GM12878 (cell line): Measurements from ENCODE around the gene BIK. TPM values are rescaled to one million over a fixed set of nuclear protein-coding genes. Genes with fewer than 3 reads are reported as not detected.

Experiments used
- BACH1 ChIP-seq: fragments of 450-650 bp; IDR thresholded peaks from 2 replicates; pipeline ENCODE4 v1.6.1; 2017; ENCODE audit warnings: mild to moderate bottlenecking, borderline replicate concordance
- EP300 ChIP-seq, 2 experiments: fragments of 150-350 bp in 1 of 2; IDR thresholded peaks; 2 replicates each; pipeline ENCODE4 v1.6.1; 2011 to 2012; ENCODE audit warnings: low read depth in 2 of 2, low read length in 2 of 2, borderline replicate concordance in 1 of 2, improper control_type of control experiment in 1 of 2, inconsistent platforms in 1 of 2; ENCODE audit not compliant: control insufficient read depth in 1 of 2
- FOXM1 ChIP-seq: IDR thresholded peaks from 2 replicates; pipeline ENCODE4 v1.6.1; 2012; ENCODE audit warnings: low read depth, mild to moderate bottlenecking, inconsistent platforms, low read length, moderate library complexity
- IKZF1 ChIP-seq: fragments of 450-650 bp; conservative IDR thresholded peaks from 2 replicates; pipeline ENCODE4 v1.6.1; 2017; ENCODE audit warnings: antibody characterized with exemption, mild to moderate bottlenecking
- NR2F1 ChIP-seq: fragments of 450-650 bp; conservative IDR thresholded peaks from 2 replicates; pipeline ENCODE4 v1.6.1; 2017; ENCODE audit warnings: mild to moderate bottlenecking
- POLR2AphosphoS2 ChIP-seq: IDR thresholded peaks from 2 replicates; pipeline ENCODE4 v1.6.1; 2011; ENCODE audit warnings: low read depth, mild to moderate bottlenecking, low read length, improper control_type of control experiment, moderate library complexity
- POU2F2 ChIP-seq: IDR thresholded peaks from 3 replicates; pipeline ENCODE4 v1.6.1; 2011; ENCODE audit warnings: low read depth, mild to moderate bottlenecking, low read length, borderline replicate concordance
- RBBP5 ChIP-seq: fragments of 200-600 bp; sonication (generic); conservative IDR thresholded peaks from 2 replicates; pipeline ENCODE4 v1.6.1; 2016
- SIN3A ChIP-seq: IDR thresholded peaks from 2 replicates; pipeline ENCODE4 v1.6.1; 2012; ENCODE audit warnings: low read depth, low read length, improper control_type of control experiment
- USF1 ChIP-seq: IDR thresholded peaks from 2 replicates; pipeline ENCODE4 v1.6.1; 2011; ENCODE audit warnings: borderline replicate concordance, low read depth, mild to moderate bottlenecking, moderate library complexity, mixed read lengths, low read length; ENCODE audit not compliant: insufficient read depth; ENCODE audit errors: extremely low read length
- USF2 ChIP-seq: IDR thresholded peaks from 2 replicates; pipeline ENCODE4 v1.6.1; 2011; ENCODE audit warnings: low read depth, low read length, improper control_type of control experiment, borderline replicate concordance
- polyA plus RNA-seq, 11 experiments: library from polyadenylated mRNA; depleted of rRNA in 4 of 11; unstranded in 6 of 11; stranded (reverse) in 5 of 11; fragments of >200 nt; fragmentation: Nextera tagmentation in 4 of 11; fragmentation: Illumina TruSeq in 1 of 11; extraction: Ambion mirVana in 4 of 11; extraction: Trizol in 1 of 11; gene quantifications; 1 replicate in 1 of 11; 2 replicates in 10 of 11; pipeline versions ENCODE4 v1.2.1 to v1.2.3, GENCODE V29; 2011 to 2016; ENCODE audit warnings: inconsistent platforms in 2 of 11, missing spikeins in 2 of 11, low read depth in 1 of 11
- total RNA-seq, 4 experiments: library from RNA; depleted of rRNA in 3 of 4; stranded (reverse); fragments of >200 nt in 3 of 4; fragmentation: Illumina TruSeq in 1 of 4; extraction: Trizol in 1 of 4; gene quantifications; 2 replicates each; pipeline versions ENCODE4 v1.2.1 to v1.2.3, GENCODE V29; 2013 to 2021

The BIK gene
- total and polyA plus RNA-seq, 10 of the 15 experiments (the other 5 are each of a cell fraction or from before 2014, with no cell fraction given) = 0.33 to 9.8 (median 3.9) TPM

GRCh38 chr22:43088984-43089717 lies 21.4 kb upstream of the BIK start, which contains the start of gene TTLL1 (continued):
- TF ChIP-seq USF1 (no peak), EP300 (IDR thresholded peaks at IDR 0.05; ENCODE audit: borderline replicate concordance in 1 of 2, control insufficient read depth in 1 of 2, low read depth in 2 of 2, low read length in 2 of 2) (no peak), BACH1 (0 out of 2 replicates have a peak, but pooled peaks have one; percentile 46), IKZF1 (peak; percentile 76), FOXM1 (no peak), RBBP5 (no peak), NR2F1 (peak; percentile 36; the same call in 1 of the 2 replicates), POLR2AphosphoS2 (no peak), POU2F2 (no peak), USF2 (no peak), SIN3A (peak; percentile 95)
- TF ChIP-seq, all 136 proteins: peak for 38
